HepG2 (cell line): ENCODE measurements around the gene VSIG10L2. TPM values are rescaled to one million over a fixed set of nuclear protein-coding genes. Genes with fewer than 3 reads are reported as not detected.

Source experiments
- ATAC-seq: fragments of 200-7000 bp; cut with Tn5 transposase; 3 replicates; pipeline ENCODE4 v1.9.1; 2020; ENCODE audit warnings: mild to moderate bottlenecking, moderate library complexity
- BruUV-seq: library from RNA; stranded (reverse); fragments of 400-500 nt; replicated peaks from 2 replicates; lab custom pipeline; 2021; lab: Mats Ljungman, UMichigan
- CTCF ChIA-PET: fragments of 300-600 bp; formaldehyde crosslinking; extraction: SDS; loops from one replicate; lab custom pipeline; 2021; ENCODE audit warnings: low total read pairs, inconsistent platforms, low intra/inter-chr PET ratio; lab: Yijun Ruan, JAX
- POLR2A ChIA-PET: fragments of 350-600 bp; sonication (Branson Sonifier 250); formaldehyde crosslinking; loops from one replicate; lab custom pipeline; 2020; ENCODE audit warnings: antibody characterized with exemption, inconsistent platforms; lab: Yijun Ruan, JAX
- DNase-seq: peaks from one replicate; pipeline ENCODE4 v3.0.0-alpha.2; 2015; ENCODE audit warnings: low spot score
- FAIRE-seq: peaks from 3 replicates; lab custom pipeline; 2011; peaks lifted over from hg19 to GRCh38; lab: Jason Lieb, UNC
- H2AFZ ChIP-seq: one replicate; pipeline ENCODE4 v1.6.1; 2011; ENCODE audit warnings: low read length, inconsistent platforms
- H3K27ac ChIP-seq: fragments of 300-600 bp; 3 replicates; pipeline ENCODE4 v1.8.0; 2011; ENCODE audit warnings: mixed run types, mild to moderate bottlenecking, mixed read lengths, low read length, inconsistent platforms; ENCODE audit not compliant: insufficient read depth; ENCODE audit errors: extremely low read length
- H3K27me3 ChIP-seq, 2 experiments: fragments of 200-600 bp in 1 of 2; 2 replicates in 1 of 2; 3 replicates in 1 of 2; pipeline versions ENCODE4 v1.6.0 to v1.8.0; 2011; ENCODE audit warnings: low read length in 2 of 2, mild to moderate bottlenecking in 2 of 2, moderate library complexity in 2 of 2, inconsistent platforms in 1 of 2; ENCODE audit not compliant: insufficient read depth in 2 of 2, control insufficient read depth in 1 of 2
- H3K36me3 ChIP-seq, 2 experiments: fragments of 200-600 bp in 1 of 2; replicated peaks in 1 of 2; 2 replicates in 1 of 2; 3 replicates in 1 of 2; pipeline versions ENCODE4 v1.5.1 to v1.8.0; 2011; ENCODE audit warnings: low read length in 2 of 2, inconsistent platforms in 1 of 2; ENCODE audit not compliant: insufficient read depth in 2 of 2, control insufficient read depth in 1 of 2
- H3K4me1 ChIP-seq: 2 replicates; pipeline ENCODE4 v1.5.1; 2012; ENCODE audit warnings: low read length, inconsistent platforms; ENCODE audit not compliant: insufficient read depth
- H3K4me2 ChIP-seq: 2 replicates; pipeline ENCODE4 v1.6.0; 2011; ENCODE audit warnings: low read depth, low read length, inconsistent platforms
- H3K4me3 ChIP-seq, 3 experiments: fragments of 200-600 bp in 1 of 3; sonication (generic), shearing (Covaris generic) in 1 of 3; replicated peaks in 1 of 3; 2 replicates each; pipeline ENCODE4 v1.5.1; 2011 to 2016; ENCODE audit warnings: low read length in 3 of 3, inconsistent platforms in 2 of 3, low read depth in 2 of 3, mild to moderate bottlenecking in 2 of 3, control low read depth in 1 of 3, mixed read lengths in 1 of 3; ENCODE audit not compliant: insufficient read depth in 1 of 3
- H3K79me2 ChIP-seq: one replicate; pipeline ENCODE4 v1.6.1; 2011; ENCODE audit warnings: low read length, inconsistent platforms; ENCODE audit not compliant: insufficient read depth
- H3K9ac ChIP-seq: 2 replicates; pipeline ENCODE4 v1.6.0; 2011; ENCODE audit warnings: mild to moderate bottlenecking, low read depth, low read length, inconsistent platforms; ENCODE audit not compliant: insufficient read depth
- H3K9me3 ChIP-seq: 2 replicates; pipeline ENCODE4 v1.5.1; 2012; ENCODE audit warnings: mild to moderate bottlenecking, low read length
- H4K20me1 ChIP-seq: 2 replicates; pipeline ENCODE4 v1.6.0; 2011; ENCODE audit warnings: inconsistent platforms, mild to moderate bottlenecking, low read length, moderate library complexity; ENCODE audit not compliant: insufficient read depth
- ARID3A ChIP-seq: IDR thresholded peaks from 2 replicates; pipeline ENCODE4 v1.6.1; 2012; ENCODE audit warnings: low read depth, low read length, improper control_type of control experiment
- BRD4 ChIP-seq: sonication (generic); formaldehyde crosslinking; IDR thresholded peaks from 2 replicates; pipeline ENCODE4 v1.4.0; 2020; ENCODE audit warnings: missing genetic modification reagents
- ELK4 ChIP-seq: sonication (generic); formaldehyde crosslinking; IDR thresholded peaks from 2 replicates; pipeline ENCODE4 v1.9.0; 2021; ENCODE audit warnings: missing genetic modification reagents, borderline replicate concordance
- FOXP4 ChIP-seq: sonication (generic); formaldehyde crosslinking; IDR thresholded peaks from 2 replicates; pipeline ENCODE4 v1.4.0; 2020; ENCODE audit warnings: missing genetic modification reagents
- KLF13 ChIP-seq: sonication (generic); formaldehyde crosslinking; IDR thresholded peaks from 2 replicates; pipeline ENCODE4 v1.4.0; 2020; ENCODE audit warnings: mild to moderate bottlenecking, missing genetic modification reagents
- MXI1 ChIP-seq: IDR thresholded peaks from 3 replicates; pipeline ENCODE4 v1.6.1; 2012; ENCODE audit warnings: low read depth, low read length, inconsistent platforms, borderline replicate concordance
- PHB2 ChIP-seq: fragments of 450-650 bp; IDR thresholded peaks from 2 replicates; pipeline ENCODE4 v1.6.1; 2018; ENCODE audit not compliant: partially characterized antibody
- ZNF431 ChIP-seq: sonication (generic); formaldehyde crosslinking; IDR thresholded peaks from 2 replicates; pipeline ENCODE4 v1.9.0; 2022; ENCODE audit warnings: missing genetic modification reagents, low read depth, mild to moderate bottlenecking, borderline replicate concordance
- ZNF574 ChIP-seq: sonication (generic); formaldehyde crosslinking; IDR thresholded peaks from 2 replicates; pipeline ENCODE4 v1.4.0; 2020; ENCODE audit warnings: missing genetic modification reagents
- ZNF639 ChIP-seq: conservative IDR thresholded peaks from 2 replicates; pipeline ENCODE4 v1.6.1; 2018; ENCODE audit warnings: missing genetic modification reagents
- ZNF780A ChIP-seq: sonication (generic); formaldehyde crosslinking; IDR thresholded peaks from 2 replicates; pipeline ENCODE4 v1.8.0; 2022; ENCODE audit warnings: mild to moderate bottlenecking, missing genetic modification reagents, moderate library complexity
- WGBS: methylation state at CpG from one replicate; pipeline ENCODE4 v1.1.6; 2017; ENCODE audit warnings: low lambda C conversion rate; 5-methylcytosine and 5-hydroxymethylcytosine counted together
- in situ Hi-C: cut with HindIII; loops from 2 replicates; pipeline ENCODE4 v1.10.0; 2017; ENCODE audit warnings: low pct_unique_long_range_greater_than_20kb; ENCODE audit not compliant: extremely low pct_ligation_motif_present
- intact Hi-C: fragments of 100-400 bp; cut with micrococcal nuclease; formaldehyde crosslinking; loops from one replicate; pipeline ENCODE4 v1.10.0; 2022; ENCODE audit not compliant: unreplicated experiment
- polyA plus RNA-seq, 8 experiments: library from polyadenylated mRNA; depleted of rRNA in 3 of 8; stranded (reverse) in 7 of 8; unstranded in 1 of 8; fragments of >200 nt; fragmentation: Illumina TruSeq in 4 of 8; extraction: Trizol in 4 of 8; gene quantifications; 2 replicates each; pipeline versions ENCODE4 v1.2.1 to v1.2.3, GENCODE V29; 2011 to 2016; ENCODE audit warnings: low read depth in 4 of 8, missing spikeins in 1 of 8, mixed read lengths in 1 of 8; ENCODE audit not compliant: insufficient read depth in 1 of 8
- total RNA-seq, 5 experiments: library from RNA; depleted of rRNA; stranded (reverse); fragments of >200 nt; fragmentation: Illumina TruSeq; extraction: Trizol; gene quantifications; 2 replicates each; pipeline ENCODE4 v1.2.3, GENCODE V29; 2016; ENCODE audit warnings: low read depth in 1 of 5

Gene VSIG10L2
- total and polyA plus RNA-seq, 2 of the 13 experiments (the other 11 are each of a cell fraction or from before 2014, with no cell fraction given) = 0.21 TPM; not detected in 1

- no peak for TF ChIP-seq ARID3A
- TF ChIP-seq FOXP4 = no peak
These were observed 6.7 kb upstream of the VSIG10L2 start (continued) for GRCh38 chr11:125939081-125939521.

- DNase-seq (no peak), ATAC-seq (no peak), FAIRE-seq (no peak)
- in situ Hi-C loops (loop anchor here (5.0 kb wide), 1 partner anchor 122 kb away; the partner anchor contains the start of gene CDON), intact Hi-C loops (no loop called here)
- Histone ChIP-seq H3K36me3 (no peaks in the 10 kb centered on the region), H3K27me3 (peaks cover 0 to 3% of the 10 kb centered on the region in 2 experiments; a peak in 1 of 5 replicates), H3K9me3 (no peaks in the 10 kb centered on the region), H3K79me2 (no peaks in the 10 kb centered on the region), H3K4me1 (peaks cover 42% of the 10 kb centered on the region), H3K4me3 (no peak overlapping the region), H2AFZ (no peak overlapping the region), H3K9ac (no peak overlapping the region), H3K4me2 (no peak overlapping the region), H4K20me1 (no peaks in the 10 kb centered on the region), H3K27ac (no peak overlapping the region)
- no TSS peak for BruUV-seq
- ChIA-PET CTCF (no interaction called here), POLR2A (no interaction called here)
- whole genome bisulfite sequencing = 75% methylated on average over 4 of the region's 4 CpGs
- no peak for TF ChIP-seq KLF13 (CRISPR knock-in tag)
- TF ChIP-seq ZNF780A (CRISPR knock-in tag) = no peak
- TF ChIP-seq ZNF431 (CRISPR knock-in tag) = no peak
- no peak for TF ChIP-seq MXI1
- TF ChIP-seq ZNF639 (CRISPR knock-in tag) = no peak
- no peak for TF ChIP-seq BRD4 (CRISPR knock-in tag)
- TF ChIP-seq ZNF574 (CRISPR knock-in tag) = no peak
- TF ChIP-seq ELK4 = no peak
- TF ChIP-seq PHB2 = no peak
These were observed 5.7 kb upstream of the VSIG10L2 start for GRCh38 chr11:125940145-125940544.
